GM12878 (cell line): ENCODE measurements around the gene RGS14. TPM values are rescaled to one million over a fixed set of nuclear protein-coding genes. Genes with fewer than 3 reads are reported as not detected.

Experiments
- ATAC-seq: fragments of 200-7000 bp; cut with Tn5 transposase; 3 replicates; pipeline ENCODE4 v1.9.1; 2020; ENCODE audit warnings: mild to moderate bottlenecking, moderate library complexity
- BruUV-seq: library from RNA; stranded (reverse); fragments of 400-500 nt; replicated peaks from 2 replicates; lab custom pipeline; 2021; lab: Mats Ljungman, UMichigan
- CTCF ChIA-PET: fragments of 300-600 bp; sonication (Branson Sonifier 250); formaldehyde crosslinking; extraction: SDS; loops from one replicate; lab custom pipeline; 2021; ENCODE audit warnings: inconsistent platforms; lab: Yijun Ruan, JAX
- POLR2A ChIA-PET: fragments of 350-600 bp; formaldehyde crosslinking; extraction: SDS; loops from one replicate; lab custom pipeline; 2021; ENCODE audit warnings: inconsistent platforms; lab: Charles Lee
- RAD21 ChIA-PET: fragments of 300-600 bp; sonication (Branson Sonifier 250); formaldehyde crosslinking; loops from one replicate; lab custom pipeline; 2023; ENCODE audit warnings: antibody characterized with exemption; ENCODE audit not compliant: unreplicated experiment; lab: Charles Lee
- SMC1A ChIA-PET: fragments of 300-600 bp; sonication (Branson Sonifier 250); formaldehyde crosslinking; loops from one replicate; lab custom pipeline; 2023; ENCODE audit not compliant: unreplicated experiment, uncharacterized antibody; lab: Charles Lee
- DNase-seq: peaks from one replicate; pipeline ENCODE4 v3.0.0-alpha.2; 2011; ENCODE audit warnings: low read depth, low spot score
- FAIRE-seq: peaks from 3 replicates; lab custom pipeline; 2011; peaks lifted over from hg19 to GRCh38; lab: Jason Lieb, UNC
- H2AFZ ChIP-seq: 2 replicates; pipeline ENCODE4 v1.6.0; 2011; ENCODE audit warnings: low read depth, low read length, control low read depth; ENCODE audit not compliant: control insufficient read depth
- H3K27ac ChIP-seq: 2 replicates; pipeline ENCODE4 v1.5.1; 2011; ENCODE audit warnings: control low read depth; ENCODE audit not compliant: control insufficient read depth, insufficient read depth
- H3K27me3 ChIP-seq, 2 experiments: replicated peaks in 1 of 2; 2 replicates each; pipeline versions ENCODE4 v1.6.0 to v1.6.1; 2011; ENCODE audit warnings: low read length in 1 of 2; ENCODE audit not compliant: control insufficient read depth in 2 of 2, insufficient read depth in 2 of 2
- H3K36me3 ChIP-seq, 2 experiments: 2 replicates each; pipeline ENCODE4 v1.5.1; 2011; ENCODE audit warnings: low read length in 1 of 2; ENCODE audit not compliant: control insufficient read depth in 2 of 2, insufficient read depth in 2 of 2
- H3K4me1 ChIP-seq: 2 replicates; pipeline ENCODE4 v1.6.1; 2011; ENCODE audit warnings: mild to moderate bottlenecking, low read length, moderate library complexity, mixed read lengths; ENCODE audit not compliant: control insufficient read depth, insufficient read depth
- H3K4me2 ChIP-seq: 2 replicates; pipeline ENCODE4 v1.6.0; 2011; ENCODE audit warnings: control low read depth; ENCODE audit not compliant: control insufficient read depth, insufficient read depth
- H3K4me3 ChIP-seq: fragments of 200-600 bp; sonication (generic); 2 replicates; pipeline ENCODE4 v1.5.1; 2016
- H3K79me2 ChIP-seq: 2 replicates; pipeline ENCODE4 v1.6.0; 2011; ENCODE audit warnings: low read length; ENCODE audit not compliant: control insufficient read depth, insufficient read depth
- H3K9ac ChIP-seq: 2 replicates; pipeline ENCODE4 v1.8.0; 2011; ENCODE audit warnings: low read length, control low read depth, mixed read lengths; ENCODE audit not compliant: control insufficient read depth, insufficient read depth
- H3K9me3 ChIP-seq: replicated peaks from 3 replicates; pipeline ENCODE4 v1.5.1; 2011; ENCODE audit warnings: mild to moderate bottlenecking, low read length; ENCODE audit not compliant: control insufficient read depth, insufficient read depth
- H4K20me1 ChIP-seq: 2 replicates; pipeline ENCODE4 v1.6.0; 2011; ENCODE audit not compliant: control insufficient read depth, insufficient read depth
- BCLAF1 ChIP-seq: fragments of 450-650 bp; IDR thresholded peaks from 2 replicates; pipeline ENCODE4 v1.6.1; 2017; ENCODE audit warnings: antibody characterized with exemption, mild to moderate bottlenecking, moderate library complexity
- BRCA1 ChIP-seq: IDR thresholded peaks from 2 replicates; pipeline ENCODE4 v1.6.1; 2011; ENCODE audit warnings: low read depth, low read length, improper control_type of control experiment
- EED ChIP-seq: sonication (generic); IDR thresholded peaks from 2 replicates; pipeline ENCODE4 v1.6.1; 2016; ENCODE audit warnings: antibody characterized with exemption, low read depth
- EP300 ChIP-seq, 2 experiments: fragments of 150-350 bp in 1 of 2; IDR thresholded peaks; 2 replicates each; pipeline ENCODE4 v1.6.1; 2011 to 2012; ENCODE audit warnings: low read depth in 2 of 2, low read length in 2 of 2, borderline replicate concordance in 1 of 2, improper control_type of control experiment in 1 of 2, inconsistent platforms in 1 of 2; ENCODE audit not compliant: control insufficient read depth in 1 of 2
- MLLT1 ChIP-seq: fragments of 450-650 bp; IDR thresholded peaks from 2 replicates; pipeline ENCODE4 v1.6.1; 2016; ENCODE audit warnings: mild to moderate bottlenecking
- MXI1 ChIP-seq: fragments of 150-350 bp; IDR thresholded peaks from 2 replicates; pipeline ENCODE4 v1.6.1; 2011; ENCODE audit warnings: low read depth, mild to moderate bottlenecking, inconsistent platforms, low read length, improper control_type of control experiment
- RCOR1 ChIP-seq: conservative IDR thresholded peaks from 2 replicates; pipeline ENCODE4 v1.6.1; 2012; ENCODE audit warnings: low read depth, low read length, improper control_type of control experiment
- SMAD1 ChIP-seq: fragments of 450-650 bp; IDR thresholded peaks from 2 replicates; pipeline ENCODE4 v1.6.1; 2018; ENCODE audit warnings: mild to moderate bottlenecking, low read depth; ENCODE audit not compliant: partially characterized antibody
- STAT1 ChIP-seq: fragments of 450-650 bp; conservative IDR thresholded peaks from 2 replicates; pipeline ENCODE4 v1.6.1; 2014; ENCODE audit warnings: antibody characterized with exemption, mild to moderate bottlenecking
- TARDBP ChIP-seq: IDR thresholded peaks from 2 replicates; pipeline ENCODE4 v1.6.1; 2016; ENCODE audit warnings: borderline replicate concordance
- TCF7 ChIP-seq: IDR thresholded peaks from 2 replicates; pipeline ENCODE4 v1.6.1; 2014; ENCODE audit warnings: antibody characterized with exemption, borderline replicate concordance
- ZZZ3 ChIP-seq: IDR thresholded peaks from 2 replicates; pipeline ENCODE4 v1.6.1; 2011; ENCODE audit warnings: low read depth; ENCODE audit not compliant: control insufficient read depth, insufficient read length
- WGBS: methylation state at CpG from one replicate; pipeline ENCODE4 v1.1.6; 2016; ENCODE audit warnings: low lambda C conversion rate; ENCODE audit not compliant: insufficient replicate concordance, insufficient coverage; ENCODE audit errors: missing lambda C conversion rate; 5-methylcytosine and 5-hydroxymethylcytosine counted together
- in situ Hi-C: fragments of 300-500 bp; cut with MboI; formaldehyde crosslinking; loops from 9 replicates; pipeline ENCODE4 v1.14.3; 2018; ENCODE audit warnings: mixed read lengths
- intact Hi-C: fragments of 100-400 bp; cut with micrococcal nuclease; formaldehyde crosslinking; loops from one replicate; pipeline ENCODE4 v1.14.2; 2022; ENCODE audit not compliant: unreplicated experiment
- polyA plus RNA-seq, 11 experiments: library from polyadenylated mRNA; depleted of rRNA in 4 of 11; unstranded in 6 of 11; stranded (reverse) in 5 of 11; fragments of >200 nt; fragmentation: Nextera tagmentation in 4 of 11; fragmentation: Illumina TruSeq in 1 of 11; extraction: Ambion mirVana in 4 of 11; extraction: Trizol in 1 of 11; gene quantifications; 1 replicate in 1 of 11; 2 replicates in 10 of 11; pipeline versions ENCODE4 v1.2.1 to v1.2.3, GENCODE V29; 2011 to 2016; ENCODE audit warnings: inconsistent platforms in 2 of 11, missing spikeins in 2 of 11, low read depth in 1 of 11
- total RNA-seq, 4 experiments: library from RNA; depleted of rRNA in 3 of 4; stranded (reverse); fragments of >200 nt in 3 of 4; fragmentation: Illumina TruSeq in 1 of 4; extraction: Trizol in 1 of 4; gene quantifications; 2 replicates each; pipeline versions ENCODE4 v1.2.1 to v1.2.3, GENCODE V29; 2013 to 2021
- TF ChIP-seq, protein P1 (sequence below): IDR thresholded peaks from 2 replicates; pipeline ENCODE4 v1.6.1; 2012; ENCODE audit warnings: mild to moderate bottlenecking, low read depth, low read length
- TF ChIP-seq, protein P2 (sequence below), 3 experiments: IDR thresholded peaks in 2 of 3; conservative IDR thresholded peaks in 1 of 3; 2 replicates each; pipeline ENCODE4 v1.5.1; 2011; ENCODE audit warnings: low read depth in 3 of 3, low read length in 3 of 3, mild to moderate bottlenecking in 3 of 3, control low read depth in 2 of 3, moderate library complexity in 2 of 3, inconsistent platforms in 1 of 3, mixed read lengths in 1 of 3; ENCODE audit not compliant: control insufficient read depth in 2 of 3, insufficient read depth in 1 of 3; ENCODE audit errors: extremely low read depth in 1 of 3

Gene RGS14
- total and polyA plus RNA-seq, 10 of the 15 experiments (the other 5 are each of a cell fraction or from before 2014, with no cell fraction given): 0.19 to 88.7 (median 54.8) TPM

DNA sequence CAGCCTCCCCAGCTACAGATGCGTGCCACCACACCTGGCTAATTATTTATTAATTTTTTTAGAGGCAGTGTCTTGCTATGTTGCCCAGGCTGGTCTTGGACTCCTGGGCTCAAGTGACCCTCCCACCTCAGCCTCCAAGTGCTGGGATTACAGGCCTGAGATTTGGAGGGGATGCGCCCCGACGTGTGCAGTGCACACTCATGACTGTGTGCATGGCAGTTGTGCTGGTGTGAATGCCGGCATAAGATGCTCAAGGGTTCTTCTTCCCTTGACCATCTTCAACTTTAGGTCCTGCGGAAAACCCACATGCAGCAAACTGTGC is 23.0 kb downstream of the RGS14 start:
- Histone ChIP-seq H3K4me1 (peaks cover 6% of the 10 kb centered on the region), H3K79me2 (no peaks in the 10 kb centered on the region), H4K20me1 (no peaks in the 10 kb centered on the region), H3K27ac (no peak overlapping the region), H3K9me3 (no peaks in the 10 kb centered on the region), H3K9ac (no peak overlapping the region), H3K27me3 (no peaks in the 10 kb centered on the region), H2AFZ (no peak overlapping the region), H3K36me3 (no peaks in the 10 kb centered on the region), H3K4me3 (no peak overlapping the region), H3K4me2 (no peak overlapping the region)
- in situ Hi-C loops: loop anchor here (25.0 kb wide), 1 partner anchor 1343 kb away; no protein-coding TSS in a partner anchor
- ChIA-PET CTCF (interaction anchor here (4.2 to 5.8 kb wide), 2 partner anchors 8 to 11 kb away, joined by 37 to 45 read pairs; no protein-coding TSS in a partner anchor), RAD21 (no interaction called here), SMC1A (no interaction called here), POLR2A (no interaction called here)
- DNase-seq (no peak), FAIRE-seq (no peak), ATAC-seq (no peak)
- BruUV-seq: no TSS peak
- WGBS: 96% methylated on average over 6 of the region's 6 CpGs
- intact Hi-C loops: no loop called here
- TF ChIP-seq EP300 (IDR thresholded peaks at IDR 0.05; ENCODE audit: borderline replicate concordance in 1 of 2, control insufficient read depth in 1 of 2, low read depth in 2 of 2, low read length in 2 of 2): no peak
- TF ChIP-seq BCLAF1: no peak
- TF ChIP-seq TCF7: no peak
- TF ChIP-seq TARDBP: no peak
- TF ChIP-seq SMAD1: no peak
- TF ChIP-seq ZZZ3: no peak
- no peak for TF ChIP-seq MXI1
- TF ChIP-seq, protein P1, sequence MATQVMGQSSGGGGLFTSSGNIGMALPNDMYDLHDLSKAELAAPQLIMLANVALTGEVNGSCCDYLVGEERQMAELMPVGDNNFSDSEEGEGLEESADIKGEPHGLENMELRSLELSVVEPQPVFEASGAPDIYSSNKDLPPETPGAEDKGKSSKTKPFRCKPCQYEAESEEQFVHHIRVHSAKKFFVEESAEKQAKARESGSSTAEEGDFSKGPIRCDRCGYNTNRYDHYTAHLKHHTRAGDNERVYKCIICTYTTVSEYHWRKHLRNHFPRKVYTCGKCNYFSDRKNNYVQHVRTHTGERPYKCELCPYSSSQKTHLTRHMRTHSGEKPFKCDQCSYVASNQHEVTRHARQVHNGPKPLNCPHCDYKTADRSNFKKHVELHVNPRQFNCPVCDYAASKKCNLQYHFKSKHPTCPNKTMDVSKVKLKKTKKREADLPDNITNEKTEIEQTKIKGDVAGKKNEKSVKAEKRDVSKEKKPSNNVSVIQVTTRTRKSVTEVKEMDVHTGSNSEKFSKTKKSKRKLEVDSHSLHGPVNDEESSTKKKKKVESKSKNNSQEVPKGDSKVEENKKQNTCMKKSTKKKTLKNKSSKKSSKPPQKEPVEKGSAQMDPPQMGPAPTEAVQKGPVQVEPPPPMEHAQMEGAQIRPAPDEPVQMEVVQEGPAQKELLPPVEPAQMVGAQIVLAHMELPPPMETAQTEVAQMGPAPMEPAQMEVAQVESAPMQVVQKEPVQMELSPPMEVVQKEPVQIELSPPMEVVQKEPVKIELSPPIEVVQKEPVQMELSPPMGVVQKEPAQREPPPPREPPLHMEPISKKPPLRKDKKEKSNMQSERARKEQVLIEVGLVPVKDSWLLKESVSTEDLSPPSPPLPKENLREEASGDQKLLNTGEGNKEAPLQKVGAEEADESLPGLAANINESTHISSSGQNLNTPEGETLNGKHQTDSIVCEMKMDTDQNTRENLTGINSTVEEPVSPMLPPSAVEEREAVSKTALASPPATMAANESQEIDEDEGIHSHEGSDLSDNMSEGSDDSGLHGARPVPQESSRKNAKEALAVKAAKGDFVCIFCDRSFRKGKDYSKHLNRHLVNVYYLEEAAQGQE: no peak
- TF ChIP-seq BRCA1: no peak
- TF ChIP-seq, protein P2, sequence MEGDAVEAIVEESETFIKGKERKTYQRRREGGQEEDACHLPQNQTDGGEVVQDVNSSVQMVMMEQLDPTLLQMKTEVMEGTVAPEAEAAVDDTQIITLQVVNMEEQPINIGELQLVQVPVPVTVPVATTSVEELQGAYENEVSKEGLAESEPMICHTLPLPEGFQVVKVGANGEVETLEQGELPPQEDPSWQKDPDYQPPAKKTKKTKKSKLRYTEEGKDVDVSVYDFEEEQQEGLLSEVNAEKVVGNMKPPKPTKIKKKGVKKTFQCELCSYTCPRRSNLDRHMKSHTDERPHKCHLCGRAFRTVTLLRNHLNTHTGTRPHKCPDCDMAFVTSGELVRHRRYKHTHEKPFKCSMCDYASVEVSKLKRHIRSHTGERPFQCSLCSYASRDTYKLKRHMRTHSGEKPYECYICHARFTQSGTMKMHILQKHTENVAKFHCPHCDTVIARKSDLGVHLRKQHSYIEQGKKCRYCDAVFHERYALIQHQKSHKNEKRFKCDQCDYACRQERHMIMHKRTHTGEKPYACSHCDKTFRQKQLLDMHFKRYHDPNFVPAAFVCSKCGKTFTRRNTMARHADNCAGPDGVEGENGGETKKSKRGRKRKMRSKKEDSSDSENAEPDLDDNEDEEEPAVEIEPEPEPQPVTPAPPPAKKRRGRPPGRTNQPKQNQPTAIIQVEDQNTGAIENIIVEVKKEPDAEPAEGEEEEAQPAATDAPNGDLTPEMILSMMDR (IDR thresholded peaks at IDR 0.05 in 2 of 3, conservative IDR thresholded peaks at IDR 0.05 in 1 of 3; ENCODE audit: control insufficient read depth in 2 of 3, extremely low read depth in 1 of 3, insufficient read depth in 1 of 3, low read depth in 3 of 3, low read length in 3 of 3): no peak
- no peak for TF ChIP-seq MLLT1
- TF ChIP-seq RCOR1: no peak
- no peak for TF ChIP-seq EED
- TF ChIP-seq STAT1: no peak
